ENCODE results near the gene TXNL1. TPM values are rescaled to one million over a fixed set of nuclear protein-coding genes. Genes with fewer than 3 reads are reported as not detected.

Gene TXNL1
- total RNA-seq, 1 experiment from 2014 or later: 72.8 TPM

- no peak overlapping the region for H3K4me3 Mint-ChIP-seq
- POLR2A ChIA-PET: no interaction called here
- TF ChIP-seq PRRX2 (CRISPR knock-in tag; IDR thresholded peaks at IDR 0.05) (no peak), SMAD4 (CRISPR knock-in tag; IDR thresholded peaks at IDR 0.05) (no peak), ZNF396 (CRISPR knock-in tag; IDR thresholded peaks at IDR 0.05; ENCODE audit: borderline replicate concordance) (no peak), CREM (CRISPR knock-in tag; IDR thresholded peaks at IDR 0.05) (no peak), GRHL2 (CRISPR knock-in tag; IDR thresholded peaks at IDR 0.05; ENCODE audit: insufficient replicate concordance, severe bottlenecking) (no peak), ELF4 (CRISPR knock-in tag; IDR thresholded peaks at IDR 0.05; ENCODE audit: low read depth) (no peak), HMGXB4 (CRISPR knock-in tag; IDR thresholded peaks at IDR 0.05) (no peak), STAT6 (CRISPR knock-in tag; conservative IDR thresholded peaks at IDR 0.05; ENCODE audit: low read depth) (no peak), NR2C2 (CRISPR knock-in tag; IDR thresholded peaks at IDR 0.05) (no peak), ZNF138 (CRISPR knock-in tag; conservative IDR thresholded peaks at IDR 0.05) (no peak), ZNF219 (CRISPR knock-in tag; IDR thresholded peaks at IDR 0.05; ENCODE audit: borderline replicate concordance) (no peak), E2F1 (CRISPR knock-in tag; IDR thresholded peaks at IDR 0.05) (no peak), SMAD3 (CRISPR knock-in tag; IDR thresholded peaks at IDR 0.05; ENCODE audit: borderline replicate concordance) (no peak)
- H3K4me1 Mint-ChIP-seq: peaks cover 12% of the 10 kb centered on the region
- H3K27me3 Mint-ChIP-seq (ENCODE audit: low read depth): no peaks in the 10 kb centered on the region; the same call in 1 of the 2 replicates
- DNase-seq (ENCODE audit: low spot score): no peak
- CTCF ChIA-PET: no interaction called here
- no peaks in the 10 kb centered on the region for H3K9me3 Mint-ChIP-seq
- no peak overlapping the region for H3K27ac Mint-ChIP-seq
- no peak for ATAC-seq
- no peaks in the 10 kb centered on the region for H3K36me3 Mint-ChIP-seq
These were observed 81.5 kb downstream of the TXNL1 start for GRCh38 chr18:56556907-56557306.

GRCh38 chr18:56550121-56550520 is 88.3 kb downstream of the TXNL1 start:
- ChIA-PET POLR2A (no interaction called here), CTCF (no interaction called here)
- Mint-ChIP-seq H3K4me1 (no peaks in the 10 kb centered on the region), H3K36me3 (no peaks in the 10 kb centered on the region), H3K9me3 (peaks cover 5% of the 10 kb centered on the region), H3K4me3 (no peak overlapping the region), H3K27me3 (ENCODE audit: low read depth) (no peaks in the 10 kb centered on the region; the same call in 1 of the 2 replicates), H3K27ac (no peak overlapping the region)
- DNase-seq (ENCODE audit: low spot score) (no peak), ATAC-seq (no peak)
- TF ChIP-seq HMGA2 (CRISPR knock-in tag; IDR thresholded peaks at IDR 0.05): no peak
- TF ChIP-seq NFE2L1 (CRISPR knock-in tag; IDR thresholded peaks at IDR 0.05): no peak
- TF ChIP-seq OVOL2 (CRISPR knock-in tag; IDR thresholded peaks at IDR 0.05; ENCODE audit: borderline replicate concordance): no peak
- TF ChIP-seq FOXK1 (CRISPR knock-in tag; IDR thresholded peaks at IDR 0.05): no peak
- TF ChIP-seq ESRRA (CRISPR knock-in tag; IDR thresholded peaks at IDR 0.05; ENCODE audit: borderline replicate concordance): no peak
- TF ChIP-seq ZNF281 (CRISPR knock-in tag; IDR thresholded peaks at IDR 0.05): no peak
- no peak for TF ChIP-seq PREB (CRISPR knock-in tag; IDR thresholded peaks at IDR 0.05; ENCODE audit: borderline replicate concordance)
- TF ChIP-seq USF1 (CRISPR knock-in tag; IDR thresholded peaks at IDR 0.05): no peak
- no peak for TF ChIP-seq ZNF671 (CRISPR knock-in tag; IDR thresholded peaks at IDR 0.05)
- TF ChIP-seq TCF7 (CRISPR knock-in tag; IDR thresholded peaks at IDR 0.05; ENCODE audit: low read depth): no peak
- TF ChIP-seq NFATC4 (CRISPR knock-in tag; IDR thresholded peaks at IDR 0.05): no peak
- TF ChIP-seq NR3C1 (CRISPR knock-in tag; conservative IDR thresholded peaks at IDR 0.05; ENCODE audit: low read depth): no peak
- no peak for TF ChIP-seq GTF2I (CRISPR knock-in tag; conservative IDR thresholded peaks at IDR 0.05)

All from WTC11 (cell line).